GM12878 (cell line): Measurements from ENCODE around the gene ACACA.

ENCODE experiments used
- CEBPB ChIP-seq, 2 experiments: fragments of 150-350 bp in 1 of 2; IDR thresholded peaks; 2 replicates each; pipeline ENCODE4 v1.6.1; 2012 to 2014; ENCODE audit warnings: low read depth in 2 of 2, low read length in 2 of 2, borderline replicate concordance in 1 of 2, inconsistent platforms in 1 of 2
- CHD1 ChIP-seq: IDR thresholded peaks from 2 replicates; pipeline ENCODE4 v1.6.1; 2012; ENCODE audit warnings: low read depth, low read length, improper control_type of control experiment
- CTCF ChIP-seq, 3 experiments: IDR thresholded peaks in 2 of 3; conservative IDR thresholded peaks in 1 of 3; 2 replicates each; pipeline ENCODE4 v1.5.1; 2011; ENCODE audit warnings: low read depth in 3 of 3, low read length in 3 of 3, mild to moderate bottlenecking in 3 of 3, control low read depth in 2 of 3, moderate library complexity in 2 of 3, inconsistent platforms in 1 of 3, mixed read lengths in 1 of 3; ENCODE audit not compliant: control insufficient read depth in 2 of 3, insufficient read depth in 1 of 3; ENCODE audit errors: extremely low read depth in 1 of 3
- ESRRA ChIP-seq: IDR thresholded peaks from 2 replicates; pipeline ENCODE4 v1.6.1; 2012; ENCODE audit warnings: mild to moderate bottlenecking, low read length, improper control_type of control experiment
- FOXK2 ChIP-seq: fragments of 450-650 bp; IDR thresholded peaks from 2 replicates; pipeline ENCODE4 v1.6.1; 2017; ENCODE audit warnings: mild to moderate bottlenecking, moderate library complexity
- MAX ChIP-seq: IDR thresholded peaks from 2 replicates; pipeline ENCODE4 v1.6.1; 2012; ENCODE audit warnings: low read depth, low read length, improper control_type of control experiment
- MXI1 ChIP-seq: fragments of 150-350 bp; IDR thresholded peaks from 2 replicates; pipeline ENCODE4 v1.6.1; 2011; ENCODE audit warnings: low read depth, mild to moderate bottlenecking, inconsistent platforms, low read length, improper control_type of control experiment
- RAD21 ChIP-seq: IDR thresholded peaks from 2 replicates; pipeline ENCODE4 v1.6.1; 2011; ENCODE audit warnings: mild to moderate bottlenecking, low read depth, low read length, moderate library complexity; ENCODE audit not compliant: insufficient read depth
- REST ChIP-seq: IDR thresholded peaks from 2 replicates; pipeline ENCODE4 v1.6.1; 2012; ENCODE audit warnings: mild to moderate bottlenecking, low read depth, low read length
- ZNF274 ChIP-seq: IDR thresholded peaks from one replicate; pipeline ENCODE4 v1.8.0; 2011; ENCODE audit not compliant: insufficient read length, insufficient read depth
- ZZZ3 ChIP-seq: IDR thresholded peaks from 2 replicates; pipeline ENCODE4 v1.6.1; 2011; ENCODE audit warnings: low read depth; ENCODE audit not compliant: control insufficient read depth, insufficient read length

- TF ChIP-seq CTCF (IDR thresholded peaks at IDR 0.05 in 2 of 3, conservative IDR thresholded peaks at IDR 0.05 in 1 of 3; ENCODE audit: control insufficient read depth in 2 of 3, extremely low read depth in 1 of 3, insufficient read depth in 1 of 3, low read depth in 3 of 3, low read length in 3 of 3) = no peak
- TF ChIP-seq ZNF274 = no peak
- no peak for TF ChIP-seq CEBPB (IDR thresholded peaks at IDR 0.05; ENCODE audit: borderline replicate concordance in 1 of 2, low read depth in 2 of 2, low read length in 2 of 2)
- no peak for TF ChIP-seq ESRRA
- no peak for TF ChIP-seq FOXK2
- TF ChIP-seq CHD1 = no peak
- no peak for TF ChIP-seq MXI1
- no peak for TF ChIP-seq MAX
- TF ChIP-seq REST = no peak
- no peak for TF ChIP-seq ZZZ3
- TF ChIP-seq RAD21 = no peak
These were observed 21.1 kb downstream of the ACACA start for GRCh38 chr17:37385474-37385990.
